T-helper 1 cell treated with Interleukin-12 subunit alpha and Interleukin-12 subunit beta and Interleukin-4 antibody, amounts not matched to agents 30 μg/mL and 1 μg/mL, for 36 hours (primary cell): ENCODE measurements around the gene NFATC1.
A peak's percentile ranks its signal among the peaks of the same experiment; 100 is the strongest.

Experiments
- H3K27ac Mint-ChIP-seq: one replicate; pipeline ENCODE4 v1.8.0; 2021; ENCODE audit warnings: mild to moderate bottlenecking, mixed read lengths
- H3K27me3 Mint-ChIP-seq: one replicate; pipeline ENCODE4 v1.8.0; 2021; ENCODE audit warnings: low read depth, mixed read lengths
- H3K36me3 Mint-ChIP-seq: one replicate; pipeline ENCODE4 v1.8.0; 2021; ENCODE audit warnings: low read depth, mixed read lengths
- H3K4me1 Mint-ChIP-seq: one replicate; pipeline ENCODE4 v1.8.0; 2021; ENCODE audit warnings: low read depth, mixed read lengths
- H3K4me3 Mint-ChIP-seq: one replicate; pipeline ENCODE4 v1.8.0; 2021; ENCODE audit warnings: mild to moderate bottlenecking, moderate library complexity, mixed read lengths
- H3K9me3 Mint-ChIP-seq: one replicate; pipeline ENCODE4 v1.8.0; 2021; ENCODE audit warnings: mixed read lengths

The NFATC1 gene

DNA sequence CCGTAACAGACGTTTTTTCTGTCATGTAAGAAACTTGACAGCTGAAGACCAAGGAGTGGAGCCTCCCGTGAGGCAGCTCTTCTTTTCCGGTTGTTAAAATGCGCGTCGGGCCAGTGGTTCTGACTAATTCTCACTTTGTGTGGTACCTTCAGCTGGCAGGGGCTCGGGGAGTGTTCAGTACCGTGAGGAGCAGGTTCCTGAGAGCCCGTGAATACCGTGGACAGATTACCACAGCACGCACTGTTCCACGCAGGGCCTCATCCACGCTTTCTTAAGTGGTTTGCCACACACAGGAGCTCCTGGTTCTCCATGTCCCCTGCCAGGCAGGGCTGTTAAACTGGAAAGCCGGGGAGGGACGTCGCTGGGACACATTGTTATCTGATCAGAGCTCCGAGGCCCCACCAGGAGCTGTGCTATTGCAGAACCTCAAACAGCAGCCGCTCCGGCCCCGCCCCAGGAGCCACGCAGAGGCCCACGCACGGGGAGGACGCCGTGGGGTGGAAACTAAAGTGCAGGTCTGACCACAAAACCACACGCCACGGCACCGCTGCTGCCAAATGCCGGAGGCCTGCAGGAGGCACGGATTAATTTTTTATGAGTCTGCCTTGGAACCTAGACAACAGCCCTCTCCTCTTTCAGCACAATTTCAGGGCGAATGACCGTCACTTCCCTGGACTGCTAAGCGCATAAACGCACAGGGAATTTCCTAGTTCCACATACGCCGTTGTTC, 43.3 kb downstream of the NFATC1 start:
- H3K4me1 Mint-ChIP-seq = peaks cover 4% of the 10 kb centered on the region
- H3K9me3 Mint-ChIP-seq = no peaks in the 10 kb centered on the region
- H3K27me3 Mint-ChIP-seq = no peaks in the 10 kb centered on the region
- H3K4me3 Mint-ChIP-seq = no peak overlapping the region
- H3K27ac Mint-ChIP-seq = no peak overlapping the region
- no peaks in the 10 kb centered on the region for H3K36me3 Mint-ChIP-seq

DNA sequence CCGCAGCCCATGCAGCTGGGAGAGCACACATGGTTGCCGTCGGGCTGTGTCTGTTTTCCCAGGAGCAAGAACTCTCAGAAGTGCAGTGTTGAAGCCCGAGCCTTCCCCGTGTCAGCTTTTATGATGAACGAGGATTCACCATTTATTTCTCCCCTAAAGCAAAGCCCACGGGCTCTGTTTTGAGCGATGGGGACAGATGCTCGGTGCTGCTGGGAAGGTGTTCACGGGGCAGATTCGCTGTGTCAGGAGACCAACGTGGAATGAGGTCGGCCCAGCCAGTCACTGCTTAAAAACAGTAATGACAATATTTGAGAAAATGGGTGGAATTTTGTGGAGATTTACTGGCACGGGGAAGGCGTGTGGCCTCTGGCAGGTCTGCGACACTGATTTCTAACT, 43.9 kb downstream of the NFATC1 start:
- peaks cover 4% of the 10 kb centered on the region for H3K4me1 Mint-ChIP-seq
- H3K4me3 Mint-ChIP-seq = no peak overlapping the region
- no peaks in the 10 kb centered on the region for H3K27me3 Mint-ChIP-seq
- no peaks in the 10 kb centered on the region for H3K9me3 Mint-ChIP-seq
- no peak overlapping the region for H3K27ac Mint-ChIP-seq
- H3K36me3 Mint-ChIP-seq = no peaks in the 10 kb centered on the region

DNA sequence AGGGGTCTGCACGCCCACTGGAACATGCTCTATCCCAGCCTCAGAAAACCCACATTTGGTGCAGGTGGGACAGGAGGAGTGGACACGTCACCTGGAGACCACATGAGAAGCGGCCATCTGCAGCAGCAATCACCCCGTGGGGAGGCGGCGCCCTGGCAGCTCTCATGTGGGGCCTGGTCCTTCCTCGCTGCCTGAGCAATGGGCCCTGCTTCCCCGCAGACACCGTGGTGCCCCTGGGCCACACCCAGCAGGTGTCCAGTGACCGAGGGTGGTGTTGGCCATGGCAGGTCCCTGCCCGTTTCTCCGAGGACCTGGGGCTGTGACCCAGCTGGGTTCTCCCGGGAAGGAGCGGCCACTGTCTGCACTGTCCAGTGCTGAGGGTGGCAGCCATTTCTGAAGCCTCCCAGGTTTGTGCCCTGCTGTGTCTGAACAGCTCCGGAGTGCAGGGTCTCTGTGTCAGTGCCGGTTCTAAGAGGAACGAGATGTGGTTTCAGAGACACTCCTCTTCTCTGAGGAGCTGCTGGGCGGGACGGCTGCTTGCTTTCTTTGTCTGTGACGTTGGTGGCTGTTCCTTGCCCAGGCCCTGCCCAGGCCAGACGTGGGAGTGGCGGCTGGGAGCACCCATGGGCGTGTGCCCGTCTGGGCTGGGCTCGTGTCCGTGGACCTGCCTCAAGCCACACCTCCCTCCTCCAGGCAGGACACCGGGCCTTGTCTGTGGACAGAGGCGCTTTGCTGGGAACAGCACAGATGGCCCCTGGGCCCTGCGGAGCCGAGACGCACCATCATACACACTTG, 44.8 kb downstream of the NFATC1 start:
- H3K27ac Mint-ChIP-seq = no peak overlapping the region
- H3K4me1 Mint-ChIP-seq = peaks cover 4% of the 10 kb centered on the region
- no peaks in the 10 kb centered on the region for H3K9me3 Mint-ChIP-seq
- H3K4me3 Mint-ChIP-seq = no peak overlapping the region
- no peaks in the 10 kb centered on the region for H3K36me3 Mint-ChIP-seq
- H3K27me3 Mint-ChIP-seq = no peaks in the 10 kb centered on the region

DNA sequence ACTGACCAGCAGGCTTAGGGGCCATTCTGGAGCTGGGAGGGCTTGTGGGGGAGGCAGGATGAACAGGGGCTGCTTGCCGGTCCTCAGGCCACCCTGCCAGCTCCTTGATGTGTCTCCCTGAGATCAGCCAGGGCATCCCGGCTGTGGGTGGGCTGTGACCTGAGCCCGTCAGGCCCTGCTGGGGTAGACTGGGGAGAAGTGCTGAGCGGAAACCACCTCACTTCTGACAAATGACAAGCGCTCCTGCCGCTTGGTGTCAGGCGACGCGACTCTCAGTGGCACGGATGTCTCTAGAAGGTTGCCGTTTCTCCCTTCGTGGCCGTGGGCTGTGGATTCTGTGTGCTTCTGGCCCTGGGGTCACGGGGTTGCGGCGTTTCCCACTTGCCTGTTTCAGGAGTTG, 45.7 kb downstream of the NFATC1 start:
- no peak overlapping the region for H3K27ac Mint-ChIP-seq
- H3K4me1 Mint-ChIP-seq = peaks cover 4% of the 10 kb centered on the region
- H3K9me3 Mint-ChIP-seq = no peaks in the 10 kb centered on the region
- H3K36me3 Mint-ChIP-seq = no peaks in the 10 kb centered on the region
- no peaks in the 10 kb centered on the region for H3K27me3 Mint-ChIP-seq
- H3K4me3 Mint-ChIP-seq = no peak overlapping the region

DNA sequence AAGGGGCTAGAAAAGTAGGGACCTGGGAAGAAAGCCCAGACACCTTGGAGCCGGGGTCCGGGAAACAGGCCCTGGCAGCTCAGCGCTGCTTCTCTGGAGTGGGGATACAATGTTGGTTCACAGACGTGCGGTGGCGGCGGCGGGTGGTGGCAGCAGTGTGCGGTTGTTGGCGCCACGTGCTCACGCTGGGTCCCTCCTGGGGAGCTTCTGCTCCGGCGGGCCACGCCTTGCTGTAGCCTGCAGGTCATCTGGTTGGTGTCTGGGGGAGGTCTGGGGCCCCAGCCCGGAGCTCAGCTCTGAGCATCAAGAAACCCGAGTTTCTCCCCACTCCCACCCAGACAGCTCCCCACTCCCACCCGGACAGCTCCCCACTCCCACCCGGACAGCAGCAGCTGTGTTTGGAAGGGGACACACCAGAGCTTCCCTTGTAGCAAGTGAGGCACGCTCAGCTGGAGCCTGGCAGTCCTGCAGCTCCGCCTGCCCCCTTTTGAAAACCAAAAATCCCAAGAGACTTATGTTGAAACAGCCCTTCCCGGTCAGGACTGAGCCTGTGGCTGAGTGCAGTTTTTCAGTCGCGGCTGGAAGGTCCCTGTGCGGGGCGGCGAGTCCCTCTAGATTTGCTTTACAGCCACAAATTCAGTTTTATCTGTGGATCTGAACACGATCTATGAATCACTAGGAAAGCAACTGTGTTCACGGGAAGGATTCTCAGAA, 46.9 kb downstream of the NFATC1 start:
- Mint-ChIP-seq H3K36me3 (peaks cover 2% of the 10 kb centered on the region), H3K4me1 (peaks cover 4% of the 10 kb centered on the region), H3K27me3 (no peaks in the 10 kb centered on the region), H3K4me3 (no peak overlapping the region), H3K27ac (peak overlapping the region; percentile 15), H3K9me3 (no peaks in the 10 kb centered on the region)

DNA sequence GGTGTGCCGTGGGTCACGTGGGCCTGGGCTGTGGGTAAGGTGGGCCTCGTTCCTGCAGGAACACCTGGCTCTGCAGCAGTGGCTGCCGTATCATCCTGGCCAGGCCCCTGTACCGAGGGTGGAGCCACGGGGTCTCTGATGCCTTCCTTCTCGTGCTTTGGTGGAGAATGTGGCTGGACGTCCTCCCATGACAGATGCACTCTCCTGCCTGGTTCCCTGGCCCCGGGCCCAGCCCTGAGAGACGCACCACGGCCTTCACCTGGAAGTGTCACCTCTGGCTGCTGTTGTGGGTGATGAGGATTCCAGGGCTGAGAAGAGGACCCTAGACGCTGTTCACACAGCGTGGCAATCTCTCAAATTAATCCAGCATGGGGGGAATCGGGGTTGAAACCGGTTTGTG, 49.5 kb downstream of the NFATC1 start:
- H3K9me3 Mint-ChIP-seq = no peaks in the 10 kb centered on the region
- H3K27me3 Mint-ChIP-seq = no peaks in the 10 kb centered on the region
- H3K36me3 Mint-ChIP-seq = peaks cover 6% of the 10 kb centered on the region
- no peaks in the 10 kb centered on the region for H3K4me1 Mint-ChIP-seq
- H3K4me3 Mint-ChIP-seq = no peak overlapping the region
- H3K27ac Mint-ChIP-seq = no peak overlapping the region

DNA sequence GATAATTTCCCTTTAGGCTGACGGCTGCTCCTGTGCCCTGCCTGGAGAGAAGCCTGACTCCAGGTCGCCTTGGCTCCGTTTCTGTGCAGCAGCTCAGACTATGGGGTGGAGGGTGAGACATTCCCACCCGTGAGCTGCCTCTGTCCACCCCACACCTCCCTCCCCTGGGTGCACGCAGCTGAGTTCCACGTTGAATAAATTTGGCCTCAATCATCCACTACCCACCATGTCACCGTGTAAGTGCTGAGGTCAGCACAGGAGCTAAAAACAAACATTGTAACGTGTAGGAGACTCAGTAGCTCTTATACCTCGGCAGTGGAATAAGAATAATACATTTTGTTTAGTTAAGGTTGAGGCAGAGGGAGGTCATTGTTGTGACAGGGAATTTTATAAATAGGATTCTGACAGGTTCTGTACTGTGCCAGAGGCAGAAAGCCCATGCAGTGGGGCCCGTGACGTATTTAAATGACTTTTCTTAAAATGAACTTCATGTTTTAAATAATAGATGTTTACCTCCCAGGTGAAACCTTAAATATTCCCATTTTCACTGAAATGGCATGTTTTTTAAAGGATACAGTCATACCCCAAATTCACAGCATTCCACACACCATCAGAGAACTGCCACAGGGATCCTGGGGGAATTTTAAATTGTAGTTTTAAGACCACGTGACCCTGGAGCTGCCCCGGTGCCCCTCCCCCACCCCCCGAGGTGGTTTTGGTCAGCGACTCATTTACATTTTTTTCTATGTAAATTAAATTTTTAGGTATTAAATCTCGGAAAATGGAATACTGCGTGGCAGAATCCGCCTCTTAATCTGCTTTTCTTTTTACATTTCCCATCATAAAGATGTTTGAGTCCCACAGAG, 50.2 kb downstream of the NFATC1 start:
- H3K4me3 Mint-ChIP-seq = no peak overlapping the region
- H3K27me3 Mint-ChIP-seq = no peaks in the 10 kb centered on the region
- no peaks in the 10 kb centered on the region for H3K9me3 Mint-ChIP-seq
- no peak overlapping the region for H3K27ac Mint-ChIP-seq
- peaks cover 6% of the 10 kb centered on the region for H3K36me3 Mint-ChIP-seq
- H3K4me1 Mint-ChIP-seq = no peaks in the 10 kb centered on the region

DNA sequence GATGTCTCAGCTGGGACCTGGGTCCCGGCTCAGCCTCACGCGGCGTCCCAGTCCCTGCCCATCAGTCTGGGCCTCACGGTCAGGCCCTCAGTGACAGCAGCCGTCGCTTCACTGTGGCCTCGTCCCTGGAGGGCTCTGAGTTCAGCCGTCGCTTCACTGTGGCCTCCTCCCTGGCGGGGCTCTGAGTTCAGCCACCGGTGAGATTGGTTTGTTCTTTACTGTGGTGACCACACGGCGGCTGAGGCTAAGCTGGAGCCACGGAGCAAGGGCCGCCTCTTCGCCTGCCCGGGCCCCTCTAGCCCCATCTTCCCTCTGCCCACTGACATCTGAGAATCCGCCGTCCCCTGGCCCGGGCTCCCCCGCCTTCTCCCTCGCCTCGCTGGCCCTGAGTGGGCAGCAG, 51.2 kb downstream of the NFATC1 start:
- no peak overlapping the region for H3K27ac Mint-ChIP-seq
- H3K27me3 Mint-ChIP-seq = no peaks in the 10 kb centered on the region
- peaks cover 6% of the 10 kb centered on the region for H3K36me3 Mint-ChIP-seq
- no peaks in the 10 kb centered on the region for H3K9me3 Mint-ChIP-seq
- no peaks in the 10 kb centered on the region for H3K4me1 Mint-ChIP-seq
- no peak overlapping the region for H3K4me3 Mint-ChIP-seq

DNA sequence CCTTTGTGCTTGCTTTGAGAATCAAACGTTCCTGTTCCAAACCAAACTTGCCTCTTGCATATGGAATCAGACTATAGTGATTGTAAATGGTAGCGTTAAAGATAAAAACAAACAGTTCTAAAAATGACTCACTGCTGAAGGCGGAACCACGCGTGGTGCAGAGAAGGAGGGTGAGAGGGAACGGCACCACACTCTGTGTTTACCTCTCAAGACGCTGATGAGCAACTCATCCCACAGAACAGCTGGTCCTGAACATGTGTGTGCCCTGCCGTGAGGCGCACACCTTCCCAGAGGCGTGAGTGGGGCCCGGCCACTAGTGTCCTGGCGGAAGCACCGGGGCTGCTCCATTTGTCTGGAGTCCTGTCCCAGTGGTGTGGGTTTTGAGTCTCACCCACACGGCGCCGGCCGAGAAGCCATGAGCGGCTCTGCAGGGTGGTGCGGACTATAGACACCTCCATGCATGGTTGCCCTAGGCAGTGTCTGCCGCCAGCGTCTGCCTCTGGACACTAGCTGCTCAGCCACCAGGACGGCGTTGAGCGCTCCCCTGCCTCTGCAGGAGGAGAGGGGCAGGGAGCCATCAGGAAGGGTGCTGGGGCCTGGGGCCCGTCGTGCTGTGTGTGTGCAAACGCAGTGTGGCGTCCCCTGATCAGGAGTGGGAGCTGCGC, 52.1 kb downstream of the NFATC1 start:
- Mint-ChIP-seq H3K4me1 (no peaks in the 10 kb centered on the region), H3K9me3 (no peaks in the 10 kb centered on the region), H3K4me3 (no peak overlapping the region), H3K27ac (no peak overlapping the region), H3K27me3 (no peaks in the 10 kb centered on the region), H3K36me3 (peaks cover 6% of the 10 kb centered on the region)

DNA sequence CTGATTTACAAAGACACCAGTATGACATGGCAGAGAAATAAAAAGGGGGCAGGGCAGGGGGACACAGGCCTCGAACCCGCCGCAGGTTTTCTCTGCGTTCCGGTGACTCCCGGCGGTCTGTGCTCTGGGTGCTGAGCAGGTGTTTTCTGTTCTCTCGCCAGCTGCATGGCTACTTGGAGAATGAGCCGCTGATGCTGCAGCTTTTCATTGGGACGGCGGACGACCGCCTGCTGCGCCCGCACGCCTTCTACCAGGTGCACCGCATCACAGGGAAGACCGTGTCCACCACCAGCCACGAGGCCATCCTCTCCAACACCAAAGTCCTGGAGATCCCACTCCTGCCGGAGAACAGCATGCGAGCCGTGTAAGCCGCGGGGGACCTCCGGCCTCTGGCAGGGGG, 52.9 kb downstream of the NFATC1 start:
- no peak overlapping the region for H3K27ac Mint-ChIP-seq
- no peaks in the 10 kb centered on the region for H3K4me1 Mint-ChIP-seq
- H3K4me3 Mint-ChIP-seq = no peak overlapping the region
- peaks cover 6% of the 10 kb centered on the region for H3K36me3 Mint-ChIP-seq
- H3K27me3 Mint-ChIP-seq = no peaks in the 10 kb centered on the region
- H3K9me3 Mint-ChIP-seq = no peaks in the 10 kb centered on the region

DNA sequence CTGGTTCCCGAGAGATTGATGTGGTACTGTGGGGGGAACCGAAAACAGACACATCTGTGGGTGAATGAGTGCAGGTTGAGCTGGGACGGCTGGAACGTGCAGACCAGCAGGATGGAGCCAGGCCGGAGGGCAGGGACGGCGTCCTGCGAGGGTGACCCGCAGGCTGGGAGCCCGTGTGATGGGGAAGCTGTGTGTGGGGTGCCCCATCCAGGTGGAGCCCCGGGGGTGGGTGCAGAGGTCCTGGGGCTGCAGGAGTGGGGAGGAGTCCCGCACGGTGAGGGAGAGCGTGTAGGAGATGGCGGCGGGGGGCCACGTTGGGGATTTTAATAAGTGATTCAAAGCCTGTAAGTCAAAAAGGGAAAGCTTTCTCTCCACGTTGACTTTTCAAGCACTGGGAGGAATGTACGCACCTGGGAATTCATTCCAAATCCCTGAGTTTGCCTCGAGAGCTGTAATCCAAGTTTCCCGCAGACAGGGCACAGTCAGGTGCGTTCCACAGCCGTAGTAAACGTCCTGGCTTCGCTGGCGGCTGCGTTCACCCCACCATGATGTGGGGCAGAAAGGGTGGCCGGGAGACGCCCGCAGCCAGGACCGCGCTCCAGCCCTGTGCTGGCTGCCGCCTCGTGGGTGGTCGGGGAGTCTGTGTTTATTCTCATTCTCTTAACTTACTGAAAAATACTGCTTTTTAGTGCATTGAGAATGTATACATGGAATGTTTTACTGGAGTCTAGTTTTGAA, 54.0 kb downstream of the NFATC1 start:
- Mint-ChIP-seq H3K9me3 (no peaks in the 10 kb centered on the region), H3K27me3 (no peaks in the 10 kb centered on the region), H3K4me3 (no peak overlapping the region), H3K4me1 (no peaks in the 10 kb centered on the region), H3K36me3 (peaks cover 6% of the 10 kb centered on the region), H3K27ac (no peak overlapping the region)

DNA sequence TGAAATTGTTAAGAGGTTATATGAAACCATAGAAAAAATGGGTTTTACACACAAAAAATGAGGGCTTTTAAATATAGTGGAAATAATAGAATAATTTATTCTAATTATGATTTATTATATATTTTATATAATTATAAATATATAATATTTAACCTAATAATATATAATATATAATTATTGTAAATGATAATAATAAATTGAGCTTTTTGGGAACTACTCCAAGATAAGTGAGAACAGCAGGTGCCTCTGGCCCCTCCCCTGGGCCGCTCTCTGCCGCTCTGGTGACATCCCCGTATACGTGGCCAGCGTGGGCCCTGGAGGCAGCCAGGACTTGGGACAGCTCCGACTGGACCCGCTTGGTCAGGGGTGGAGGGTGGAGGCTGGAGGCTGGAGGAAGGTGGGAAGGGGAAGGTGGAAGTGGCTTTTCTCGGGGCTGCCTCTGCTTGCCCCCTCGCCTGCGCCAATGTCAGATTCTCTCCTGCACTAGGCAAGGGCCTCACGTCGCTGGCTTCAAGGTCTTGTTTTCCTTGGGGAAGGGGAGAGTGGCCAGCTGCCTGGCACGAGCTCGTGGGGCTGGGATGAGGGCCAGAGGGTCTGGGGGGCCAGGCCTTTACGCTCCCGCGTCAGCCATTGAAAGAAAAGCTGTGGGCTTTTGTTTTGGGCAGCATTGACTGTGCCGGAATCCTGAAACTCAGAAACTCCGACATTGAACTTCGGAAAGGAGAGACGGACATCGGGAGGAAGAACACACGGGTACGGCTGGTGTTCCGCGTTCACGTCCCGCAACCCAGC, 54.8 kb downstream of the NFATC1 start:
- H3K36me3 Mint-ChIP-seq = peaks cover 6% of the 10 kb centered on the region
- no peaks in the 10 kb centered on the region for H3K9me3 Mint-ChIP-seq
- no peak overlapping the region for H3K4me3 Mint-ChIP-seq
- H3K27ac Mint-ChIP-seq = no peak overlapping the region
- H3K27me3 Mint-ChIP-seq = no peaks in the 10 kb centered on the region
- H3K4me1 Mint-ChIP-seq = no peaks in the 10 kb centered on the region
